GM21717 (cell line): Measurements from ENCODE around the gene MARCHF4.

Experiments used
- ATAC-seq: cut with Tn5 transposase; IDR thresholded peaks from one replicate; pipeline ENCODE4 v1.9.1; 2021; ENCODE audit warnings: mild to moderate bottlenecking, moderate library complexity; ENCODE audit not compliant: unreplicated experiment

Gene MARCHF4, protein sequence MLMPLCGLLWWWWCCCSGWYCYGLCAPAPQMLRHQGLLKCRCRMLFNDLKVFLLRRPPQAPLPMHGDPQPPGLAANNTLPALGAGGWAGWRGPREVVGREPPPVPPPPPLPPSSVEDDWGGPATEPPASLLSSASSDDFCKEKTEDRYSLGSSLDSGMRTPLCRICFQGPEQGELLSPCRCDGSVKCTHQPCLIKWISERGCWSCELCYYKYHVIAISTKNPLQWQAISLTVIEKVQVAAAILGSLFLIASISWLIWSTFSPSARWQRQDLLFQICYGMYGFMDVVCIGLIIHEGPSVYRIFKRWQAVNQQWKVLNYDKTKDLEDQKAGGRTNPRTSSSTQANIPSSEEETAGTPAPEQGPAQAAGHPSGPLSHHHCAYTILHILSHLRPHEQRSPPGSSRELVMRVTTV

GRCh38 chr2:216371721-216372702, at the start of gene MARCHF4:
MARCHF4 (minus strand) TSS chr2:216372483; CDS start chr2:216370260, 2,223 bp downstream.
- ATAC-seq, result no peak

DNA sequence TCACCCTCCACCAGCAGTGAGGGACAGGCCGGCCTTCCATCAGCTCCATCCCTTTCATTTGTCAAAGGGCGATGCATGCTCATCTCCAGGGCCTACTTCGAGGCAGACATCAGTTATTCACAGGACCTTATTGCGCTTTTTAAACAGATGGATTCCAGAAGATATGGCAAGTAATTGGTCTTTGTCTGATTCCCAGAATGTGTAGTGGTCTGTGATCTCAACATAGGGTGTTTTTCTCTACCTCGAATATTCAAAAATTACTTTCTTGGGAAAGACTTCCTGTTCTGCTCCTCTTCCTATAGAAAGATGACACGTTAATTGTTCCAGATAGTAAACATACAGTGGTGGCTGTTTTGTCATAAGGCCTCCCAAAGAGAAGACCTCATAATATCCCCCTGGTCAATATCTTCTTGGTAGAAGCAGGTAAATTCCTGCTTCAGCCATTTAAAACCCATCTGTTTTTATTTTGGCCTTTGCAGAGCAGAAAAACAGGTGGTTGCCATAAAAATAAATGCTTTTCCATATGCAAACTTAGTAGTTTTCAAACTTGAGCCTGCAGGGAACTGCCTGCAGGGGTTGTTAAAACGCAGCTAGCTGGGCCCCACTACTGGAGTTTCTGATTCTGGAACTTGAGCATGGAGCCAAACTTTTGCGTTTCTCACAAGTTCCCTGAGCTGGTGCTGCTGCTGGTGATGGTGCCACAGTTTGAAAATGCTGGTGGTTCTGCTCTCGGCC, 48.3 kb upstream of the MARCHF4 start:
- no peak for ATAC-seq

GRCh38 chr2:216418981-216419380, 46.7 kb upstream of the MARCHF4 start:
- ATAC-seq, result no peak

GRCh38 chr2:216416571-216417307, 44.5 kb upstream of the MARCHF4 start:
- no peak for ATAC-seq

DNA sequence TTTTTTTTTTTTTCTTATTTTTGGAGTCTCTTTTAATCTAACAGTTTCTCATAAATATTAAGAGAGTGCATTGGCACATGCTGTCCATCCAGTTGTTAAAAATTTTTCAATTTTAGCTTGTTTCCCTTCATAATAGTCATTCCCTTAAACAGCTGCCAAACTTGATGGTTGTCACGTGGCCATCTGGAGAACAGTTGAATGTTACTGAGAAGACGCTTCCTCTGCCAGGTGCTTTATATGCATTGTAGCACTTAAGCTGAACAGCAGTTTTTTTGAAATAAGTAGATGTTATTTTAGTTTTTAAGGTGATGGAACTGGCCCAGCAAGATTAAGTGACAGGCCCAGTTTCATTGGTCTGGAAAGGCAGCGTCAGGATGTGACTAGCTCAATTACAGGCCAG, 43.3 kb upstream of the MARCHF4 start:
- ATAC-seq, result no peak

DNA sequence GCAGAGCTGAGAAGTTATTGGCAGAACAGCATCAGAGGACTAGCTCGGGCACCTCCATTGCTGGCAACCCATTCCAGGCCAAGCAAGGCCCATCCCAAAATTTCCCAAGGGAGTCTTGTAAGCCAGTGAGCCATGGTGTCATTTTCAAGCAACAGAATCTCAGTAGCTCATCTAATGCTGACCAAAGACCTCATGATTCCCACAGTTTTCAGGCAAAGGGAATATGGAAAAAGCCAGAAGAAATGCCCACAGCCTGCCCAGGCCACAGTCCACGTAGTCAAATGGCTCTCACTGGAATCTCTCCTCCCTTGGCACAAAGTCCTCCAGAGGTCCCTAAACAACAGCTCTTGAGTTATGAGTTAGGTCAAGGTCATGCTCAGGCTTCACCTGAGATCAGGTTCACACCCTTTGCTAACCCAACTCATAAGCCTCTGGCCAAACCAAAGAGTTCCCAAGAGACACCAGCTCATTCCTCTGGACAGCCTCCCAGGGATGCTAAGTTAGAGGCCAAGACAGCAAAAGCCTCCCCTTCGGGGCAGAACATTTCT, 42.6 kb upstream of the MARCHF4 start:
- no peak for ATAC-seq

DNA sequence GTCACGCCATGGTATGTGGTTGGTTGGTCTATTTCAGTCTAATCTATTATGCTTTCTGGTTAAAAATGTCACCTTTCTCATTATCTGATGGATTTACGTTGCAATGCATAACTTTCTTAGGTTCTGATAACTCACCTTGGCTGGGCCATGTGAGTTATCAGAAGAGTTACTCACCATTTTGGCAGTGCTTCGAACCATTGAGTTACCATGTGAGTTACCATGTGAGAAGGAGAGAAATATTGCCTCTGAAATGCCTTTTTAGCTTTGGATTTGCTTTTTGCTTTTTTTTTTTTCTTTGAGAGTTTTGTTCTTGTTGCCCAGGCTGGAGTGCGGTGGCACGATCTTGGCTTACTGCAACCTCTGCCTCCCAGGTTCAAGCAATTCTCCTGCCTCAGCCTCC, 41.6 kb upstream of the MARCHF4 start:
- no peak for ATAC-seq

- ATAC-seq, result peak; percentile 97
Observed at GRCh38 chr2:216412022-216412999, 40.0 kb upstream of the MARCHF4 start, which contains the start of gene SMARCAL1. SMARCAL1 (plus strand) TSS chr2:216412484; CDS start chr2:216414705, 2,221 bp downstream.

GRCh38 chr2:216410550-216410949, 38.3 kb upstream of the MARCHF4 start:
- no peak for ATAC-seq

DNA sequence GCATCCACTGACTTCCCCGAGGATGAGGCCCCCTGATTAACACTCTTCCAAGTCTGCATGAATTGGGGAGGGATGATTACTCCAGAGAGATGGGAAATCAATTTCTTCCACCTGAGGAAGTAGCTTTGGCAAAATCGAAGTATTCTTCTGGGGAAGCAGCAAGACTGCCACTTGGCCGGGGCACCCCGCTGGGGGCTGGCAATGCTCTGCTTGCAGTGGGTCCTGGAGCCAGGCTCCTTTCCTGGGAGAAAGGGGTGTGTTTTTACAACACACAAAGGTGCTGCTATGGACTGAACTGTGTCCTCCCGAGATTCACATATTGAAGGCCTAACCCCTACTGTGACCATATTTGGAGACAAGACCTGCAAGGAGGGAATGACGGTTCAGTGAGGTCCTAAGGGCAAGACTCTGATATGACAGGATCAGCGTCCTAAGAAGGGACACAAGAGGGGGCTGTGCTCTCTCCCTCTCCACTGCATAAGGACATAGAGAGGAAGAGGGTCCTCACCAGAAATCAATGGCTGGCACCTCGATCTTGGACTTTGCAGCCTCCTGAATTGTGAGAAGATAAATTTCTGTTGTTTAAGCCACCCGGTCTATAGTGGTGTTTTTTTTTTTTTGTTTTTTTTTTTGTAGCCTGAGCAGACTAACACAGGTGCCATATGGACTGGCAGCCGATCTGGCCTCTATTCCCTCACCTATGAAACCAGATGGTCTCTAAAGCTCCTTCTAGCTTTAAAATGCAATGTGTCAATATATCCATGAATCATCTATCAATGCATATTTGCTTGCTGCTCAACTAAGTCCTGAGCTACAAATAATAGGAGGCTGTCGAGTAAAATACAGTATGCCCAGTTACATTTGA, 36.4 kb upstream of the MARCHF4 start:
- no peak for ATAC-seq

- no peak for ATAC-seq
Observed at GRCh38 chr2:216406826-216407225, 34.5 kb upstream of the MARCHF4 start.

- ATAC-seq, result no peak
Observed at GRCh38 chr2:216405588-216405987, 33.3 kb upstream of the MARCHF4 start.

DNA sequence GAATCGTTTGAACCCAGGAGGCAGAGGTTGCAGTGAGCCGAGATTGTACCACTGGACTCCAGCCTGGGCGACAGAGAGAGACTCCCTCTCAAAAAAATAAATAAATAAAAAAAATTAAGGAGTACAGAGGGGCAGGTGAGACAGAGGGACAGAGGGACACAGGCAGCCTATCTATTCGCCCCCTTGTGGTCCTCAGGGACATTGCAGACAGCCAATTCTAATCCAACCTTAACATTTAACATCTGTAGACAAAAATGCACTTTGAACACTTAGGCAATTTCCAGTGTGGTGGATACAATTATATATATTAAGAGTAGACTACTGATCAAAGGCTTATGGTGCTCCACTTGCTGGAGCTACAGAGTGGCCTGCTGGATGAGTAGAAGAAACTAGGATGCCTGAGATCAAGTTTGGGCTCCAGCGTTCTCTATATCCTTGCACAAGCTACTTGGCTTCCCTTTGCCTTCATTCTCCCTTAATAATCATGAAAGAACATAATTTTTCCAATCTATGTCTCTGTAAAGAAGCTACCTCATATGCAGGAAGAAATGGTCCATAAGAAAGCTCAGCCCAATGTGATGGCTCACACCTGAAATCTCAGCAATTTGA, 31.8 kb upstream of the MARCHF4 start:
- ATAC-seq, result no peak

DNA sequence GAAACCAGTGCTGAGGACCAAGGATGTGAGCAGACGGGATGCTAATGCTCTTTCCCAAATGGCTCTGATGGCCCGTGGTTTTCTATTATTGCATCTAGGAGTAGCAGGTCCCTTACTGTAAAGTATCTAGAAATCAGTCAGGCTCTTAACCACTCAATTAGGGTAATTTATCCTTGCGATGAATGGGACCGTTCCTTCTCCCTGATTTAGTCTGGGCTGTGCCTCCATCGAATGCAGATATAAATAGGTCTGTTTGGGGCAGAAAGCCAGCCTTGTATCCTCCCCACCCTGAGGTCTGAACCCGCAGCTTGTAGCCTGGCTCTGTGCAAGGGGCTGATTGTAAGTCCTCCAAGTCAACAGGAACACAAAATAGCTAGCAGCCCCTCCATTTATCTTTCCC, 30.5 kb upstream of the MARCHF4 start:
- no peak for ATAC-seq

DNA sequence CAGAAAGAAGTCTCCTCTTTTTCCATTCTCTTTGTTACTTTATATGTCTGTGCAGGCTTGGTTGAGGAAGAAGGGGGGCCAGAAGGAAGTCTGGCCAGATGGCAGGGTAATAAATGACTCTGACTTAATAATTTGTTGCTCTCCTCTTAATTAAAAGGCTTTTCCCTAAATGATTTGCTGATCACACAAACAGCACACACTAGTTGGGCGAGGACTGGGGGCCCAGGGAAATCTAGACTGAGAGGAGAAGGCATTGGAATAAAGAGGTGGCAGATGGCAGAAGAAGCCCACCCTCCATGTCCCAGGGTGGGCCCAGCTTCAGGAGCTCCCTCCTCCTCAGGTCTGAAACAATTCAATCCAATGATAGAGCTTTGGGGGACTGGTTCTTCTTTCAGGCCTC, 27.3 kb upstream of the MARCHF4 start:
- no peak for ATAC-seq

DNA sequence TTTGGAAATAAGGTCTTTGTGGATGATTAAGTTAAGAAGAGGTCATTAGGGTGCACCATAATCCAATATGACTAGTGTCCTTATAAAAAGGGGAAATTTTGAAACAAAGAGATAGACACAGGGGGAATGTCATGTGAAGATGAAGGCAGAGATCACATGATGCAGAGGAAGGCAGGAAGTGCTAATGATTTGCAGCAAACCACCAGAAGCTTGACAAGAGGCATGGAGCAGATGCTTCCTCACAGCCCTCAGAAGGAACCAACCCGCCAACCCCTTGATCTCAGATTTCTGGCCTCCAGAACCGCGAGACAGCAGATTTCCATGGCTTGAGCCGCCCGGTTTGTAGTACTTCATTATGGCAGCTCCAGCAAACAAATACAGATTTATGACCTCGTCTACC, 22.6 kb upstream of the MARCHF4 start:
- no peak for ATAC-seq
